UCSD-AML1 (cell line): ENCODE measurements around the gene ABCC8.

Experiments
- DNase-seq: peaks from one replicate; lab custom pipeline; 2025; ENCODE audit not compliant: unreplicated experiment; lab: John Stamatoyannopoulos, UW

The ABCC8 gene

GRCh38 chr11:17506314-17506713 is 29.7 kb upstream of the ABCC8 start:
- DNase-seq: no peak

GRCh38 chr11:17505146-17505545 is 28.5 kb upstream of the ABCC8 start:
- no peak for DNase-seq

- DNase-seq: peak; percentile 75
These were observed 27.9 kb upstream of the ABCC8 start for GRCh38 chr11:17504330-17505107.

GRCh38 chr11:17502630-17503029 is 26.0 kb upstream of the ABCC8 start:
- DNase-seq: no peak

- no peak for DNase-seq
These were observed 24.0 kb upstream of the ABCC8 start for GRCh38 chr11:17500673-17501072.

GRCh38 chr11:17498475-17498874 is 21.8 kb upstream of the ABCC8 start:
- DNase-seq: no peak

- no peak for DNase-seq
These were observed 21.4 kb upstream of the ABCC8 start for GRCh38 chr11:17498058-17498457.

GRCh38 chr11:17496406-17496805 is 19.8 kb upstream of the ABCC8 start:
- DNase-seq: no peak

- DNase-seq: no peak
These were observed 17.4 kb upstream of the ABCC8 start for GRCh38 chr11:17494019-17494418.

- no peak for DNase-seq
These were observed 14.3 kb upstream of the ABCC8 start for GRCh38 chr11:17490938-17491337.

- DNase-seq: no peak
These were observed 13.6 kb upstream of the ABCC8 start for GRCh38 chr11:17490232-17490631.

GRCh38 chr11:17489751-17490150 is 13.1 kb upstream of the ABCC8 start:
- DNase-seq: no peak

GRCh38 chr11:17488563-17488962 is 11.9 kb upstream of the ABCC8 start:
- no peak for DNase-seq

GRCh38 chr11:17486646-17487045 is 10.0 kb upstream of the ABCC8 start:
- DNase-seq: no peak

GRCh38 chr11:17483505-17483904 is 6.9 kb upstream of the ABCC8 start:
- no peak for DNase-seq

- no peak for DNase-seq
These were observed 5.3 kb upstream of the ABCC8 start for GRCh38 chr11:17481905-17482304.

- DNase-seq: no peak
These were observed 2.9 kb upstream of the ABCC8 start for GRCh38 chr11:17479284-17480214.

GRCh38 chr11:17478070-17478469 is 1.4 kb upstream of the ABCC8 start:
- DNase-seq: no peak

- no peak for DNase-seq
These were observed 716 bp upstream of the ABCC8 start for GRCh38 chr11:17477361-17477760.

GRCh38 chr11:17477084-17477333 is 364 bp upstream of the ABCC8 start:
- DNase-seq: no peak

- DNase-seq: no peak
These were observed 854 bp downstream of the ABCC8 start for GRCh38 chr11:17475666-17476316.
